ENCODE measurements around the gene TRAF1. TPM values are rescaled to one million over a fixed set of nuclear protein-coding genes. Genes with fewer than 3 reads are reported as not detected.

TRAF1 gene
- total RNA-seq, 4 donors from 2014 or later, result 1.2 to 14.3 (median 7.1) TPM

DNA sequence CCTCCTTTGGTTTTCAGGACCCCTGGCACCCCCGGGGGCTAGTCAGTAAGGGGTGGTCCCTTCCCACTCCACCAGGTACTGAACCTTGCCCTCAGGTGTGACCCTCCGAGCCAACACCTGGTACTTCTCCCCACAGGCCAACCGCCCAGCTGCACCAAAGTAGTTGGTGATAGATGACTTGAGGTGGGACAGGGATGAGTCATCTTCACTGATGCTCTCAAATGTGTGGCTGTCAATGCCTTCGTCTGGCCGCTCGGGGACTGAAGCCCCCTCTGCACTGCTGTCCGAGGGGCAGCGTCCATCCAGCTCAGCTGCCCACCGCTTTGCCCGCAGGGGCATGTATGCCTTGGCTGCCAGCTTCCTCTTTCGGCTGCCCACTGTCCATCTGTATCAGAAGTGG lies 68.7 kb downstream of the TRAF1 start:
- no peak overlapping the region for H3K4me3 ChIP-seq
- H3K36me3 ChIP-seq, result peaks cover 0 to 85% of the 10 kb centered on the region in 2 donors
- TF ChIP-seq EP300 (IDR thresholded peaks at IDR 0.05), result no peak
- no peak for TF ChIP-seq POLR2AphosphoS5 (IDR thresholded peaks at IDR 0.05)
- TF ChIP-seq, protein P1, sequence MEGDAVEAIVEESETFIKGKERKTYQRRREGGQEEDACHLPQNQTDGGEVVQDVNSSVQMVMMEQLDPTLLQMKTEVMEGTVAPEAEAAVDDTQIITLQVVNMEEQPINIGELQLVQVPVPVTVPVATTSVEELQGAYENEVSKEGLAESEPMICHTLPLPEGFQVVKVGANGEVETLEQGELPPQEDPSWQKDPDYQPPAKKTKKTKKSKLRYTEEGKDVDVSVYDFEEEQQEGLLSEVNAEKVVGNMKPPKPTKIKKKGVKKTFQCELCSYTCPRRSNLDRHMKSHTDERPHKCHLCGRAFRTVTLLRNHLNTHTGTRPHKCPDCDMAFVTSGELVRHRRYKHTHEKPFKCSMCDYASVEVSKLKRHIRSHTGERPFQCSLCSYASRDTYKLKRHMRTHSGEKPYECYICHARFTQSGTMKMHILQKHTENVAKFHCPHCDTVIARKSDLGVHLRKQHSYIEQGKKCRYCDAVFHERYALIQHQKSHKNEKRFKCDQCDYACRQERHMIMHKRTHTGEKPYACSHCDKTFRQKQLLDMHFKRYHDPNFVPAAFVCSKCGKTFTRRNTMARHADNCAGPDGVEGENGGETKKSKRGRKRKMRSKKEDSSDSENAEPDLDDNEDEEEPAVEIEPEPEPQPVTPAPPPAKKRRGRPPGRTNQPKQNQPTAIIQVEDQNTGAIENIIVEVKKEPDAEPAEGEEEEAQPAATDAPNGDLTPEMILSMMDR (IDR thresholded peaks at IDR 0.05), result no peak
- no peak for TF ChIP-seq POLR2A (IDR thresholded peaks at IDR 0.05)
- H3K4me1 ChIP-seq, result no peaks in the 10 kb centered on the region
- no peak for ATAC-seq
- no peak overlapping the region for H3K27ac ChIP-seq
- no peaks in the 10 kb centered on the region for H3K27me3 ChIP-seq
- H3K9me3 ChIP-seq, result no peaks in the 10 kb centered on the region
- 80 to 90% methylated on average over 1 to 2 of the region's 11 CpGs for whole genome bisulfite sequencing, 2 donors (ENCODE audit: low coverage in 1 of 2)

DNA sequence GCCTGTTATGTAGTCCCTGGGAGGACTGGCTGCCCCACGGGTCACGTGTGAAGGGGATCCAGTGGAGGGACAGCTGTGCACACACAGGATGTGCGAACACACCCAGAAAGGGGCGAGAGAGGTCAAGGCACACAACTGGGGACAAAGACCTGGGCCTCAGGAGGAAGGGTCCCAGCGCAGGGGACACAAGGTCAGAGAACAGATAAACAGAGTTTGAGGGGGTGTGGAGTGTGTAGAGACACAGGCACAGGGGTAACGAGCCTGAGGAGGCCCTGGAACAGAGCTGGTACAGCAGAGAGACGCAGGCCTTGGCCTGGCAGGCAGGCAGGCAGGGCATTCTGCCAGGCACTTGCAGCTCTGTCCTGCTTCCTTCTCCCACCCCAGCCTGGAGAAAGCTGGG lies 69.1 kb downstream of the TRAF1 start:
- 56% methylated on average over 3 of the region's 7 CpGs; no CpG with 5 or more reads in 1 of the 2 donors for WGBS, 2 donors (ENCODE audit: low coverage in 1 of 2)
- Histone ChIP-seq H3K4me1 (no peaks in the 10 kb centered on the region), H3K27me3 (no peaks in the 10 kb centered on the region), H3K27ac (no peak overlapping the region), H3K4me3 (no peak overlapping the region), H3K9me3 (no peaks in the 10 kb centered on the region), H3K36me3 (peaks cover 0 to 85% of the 10 kb centered on the region in 2 donors)
- ATAC-seq, result no peak
- no peak for TF ChIP-seq EP300 (IDR thresholded peaks at IDR 0.05)

DNA sequence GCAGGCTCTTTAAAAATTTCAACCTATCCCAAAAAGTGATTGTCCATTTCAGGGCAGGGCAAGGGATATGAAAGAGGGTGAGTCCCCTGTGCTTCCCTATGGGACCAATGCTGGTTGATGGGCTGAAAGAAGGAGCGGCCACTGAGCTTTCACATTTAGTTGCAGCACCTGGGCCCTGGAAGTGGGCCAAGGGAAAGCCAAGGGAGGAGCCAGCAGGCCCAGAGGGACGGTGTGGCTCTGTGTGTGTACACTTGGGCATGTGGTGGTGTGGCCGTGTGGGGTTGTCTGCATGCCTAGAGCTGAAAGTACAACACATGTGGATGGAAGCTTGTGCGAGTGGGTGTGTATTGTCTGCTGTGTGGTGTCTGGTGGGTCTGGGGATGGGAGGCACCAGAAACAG lies 69.9 kb downstream of the TRAF1 start:
- TF ChIP-seq POLR2AphosphoS5 (IDR thresholded peaks at IDR 0.05) (no peak), POLR2A (IDR thresholded peaks at IDR 0.05) (no peak), EP300 (IDR thresholded peaks at IDR 0.05) (no peak)
- TF ChIP-seq, protein P1 (IDR thresholded peaks at IDR 0.05), result no peak
- peaks cover 0 to 85% of the 10 kb centered on the region in 2 donors for H3K36me3 ChIP-seq
- peak overlapping the region in 1 of 4 donors; percentile 19 for H3K27ac ChIP-seq
- no peaks in the 10 kb centered on the region for H3K4me1 ChIP-seq
- H3K4me3 ChIP-seq, result no peak overlapping the region
- WGBS, 2 donors (ENCODE audit: low coverage in 1 of 2), result 80 to 90% methylated on average over 2 to 3 of the region's 4 CpGs
- no peak for ATAC-seq
- no peaks in the 10 kb centered on the region for H3K27me3 ChIP-seq
- H3K9me3 ChIP-seq, result no peaks in the 10 kb centered on the region

DNA sequence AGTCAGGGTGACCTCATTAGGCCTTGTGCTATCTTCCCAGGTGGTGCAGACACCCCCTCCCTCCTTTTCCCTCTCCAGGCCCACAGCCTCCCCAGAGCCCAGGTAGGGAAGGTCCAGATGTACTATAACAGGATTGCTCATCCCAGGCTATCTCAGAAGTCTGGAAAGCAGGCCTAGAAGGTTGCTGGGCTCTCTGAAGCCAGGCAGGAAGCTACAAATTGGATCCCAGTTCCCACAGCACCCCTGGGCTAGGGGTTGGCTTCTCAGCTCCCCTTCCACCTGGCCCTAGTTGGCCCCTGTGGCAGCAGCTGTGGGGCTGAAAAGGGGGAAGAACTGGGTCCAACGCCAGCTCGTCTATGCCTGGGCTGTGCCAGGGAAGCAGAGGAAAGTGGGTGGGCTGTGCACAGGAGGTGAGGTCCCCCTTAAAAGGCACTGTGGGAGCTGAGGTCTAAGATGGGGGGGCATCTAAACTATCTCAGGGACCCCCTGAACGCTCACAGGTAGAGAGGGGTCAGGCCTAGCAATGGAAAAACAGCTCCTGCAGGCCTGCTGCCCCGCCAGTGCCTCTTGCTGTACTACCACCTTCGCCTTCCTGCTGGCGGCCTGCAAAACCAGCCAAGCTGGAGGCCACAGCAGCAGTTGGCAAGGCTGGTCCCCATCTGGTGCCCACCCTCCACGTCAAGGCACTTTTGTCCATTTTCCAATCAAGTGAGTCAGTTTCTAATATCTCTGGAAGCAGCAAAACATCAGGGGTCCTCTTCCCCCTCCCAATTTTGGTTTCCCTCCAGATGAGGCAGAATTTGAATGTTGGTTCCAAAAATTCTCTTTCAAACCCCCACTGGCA lies 70.5 kb downstream of the TRAF1 start:
- H3K27me3 ChIP-seq, result no peaks in the 10 kb centered on the region
- H3K9me3 ChIP-seq, result no peaks in the 10 kb centered on the region
- TF ChIP-seq EP300 (IDR thresholded peaks at IDR 0.05) (no peak), POLR2AphosphoS5 (IDR thresholded peaks at IDR 0.05) (no peak), POLR2A (IDR thresholded peaks at IDR 0.05) (no peak)
- TF ChIP-seq, protein P1 (IDR thresholded peaks at IDR 0.05), result no peak
- WGBS, 2 donors (ENCODE audit: low coverage in 1 of 2), result 70 to 83% methylated on average over 1 to 2 of the region's 7 CpGs
- H3K4me3 ChIP-seq, result no peak overlapping the region
- ATAC-seq, result no peak
- H3K27ac ChIP-seq, result peak overlapping the region in 2 of 4 donors; percentile 0 to 19
- H3K4me1 ChIP-seq, result no peaks in the 10 kb centered on the region
- peaks cover 0 to 84% of the 10 kb centered on the region in 2 donors for H3K36me3 ChIP-seq

DNA sequence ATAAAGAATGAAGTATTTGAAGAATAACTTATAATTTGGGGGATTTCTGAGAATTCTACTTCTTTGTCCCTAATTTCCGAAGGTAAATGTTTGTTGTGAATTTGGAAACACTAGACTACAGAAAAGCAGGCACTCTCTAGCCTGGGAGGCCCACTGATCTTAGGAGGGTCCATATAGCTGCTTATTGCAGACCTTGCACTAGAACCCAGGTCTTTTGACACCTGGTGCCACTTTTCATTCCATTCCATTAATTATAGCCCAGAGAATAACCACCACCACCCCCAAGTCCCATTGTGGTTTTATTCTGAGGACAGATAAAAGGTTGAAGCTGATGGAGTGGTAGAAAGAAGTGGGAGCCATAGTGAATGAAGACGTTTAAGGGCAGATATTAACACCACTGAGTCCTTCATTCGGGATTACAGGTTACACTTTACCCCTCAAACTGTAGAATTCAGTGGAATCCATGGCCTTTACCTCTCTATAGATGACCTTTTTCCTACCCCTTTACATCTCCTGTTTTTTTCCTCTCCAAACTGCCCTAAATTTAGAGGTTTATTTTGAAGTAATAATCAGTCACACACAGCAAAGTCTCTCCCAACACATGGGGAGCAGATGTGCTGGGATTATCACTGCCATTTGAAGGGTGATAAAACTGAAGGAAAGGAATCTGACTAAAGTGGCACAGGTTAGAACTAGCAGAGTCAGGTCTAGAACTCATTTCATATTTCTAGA lies 71.8 kb downstream of the TRAF1 start:
- Histone ChIP-seq H3K36me3 (peaks cover 0 to 72% of the 10 kb centered on the region in 2 donors), H3K27me3 (no peaks in the 10 kb centered on the region), H3K27ac (no peak overlapping the region), H3K9me3 (no peaks in the 10 kb centered on the region), H3K4me1 (no peaks in the 10 kb centered on the region), H3K4me3 (no peak overlapping the region)
- TF ChIP-seq, protein P1 (IDR thresholded peaks at IDR 0.05), result no peak
- TF ChIP-seq POLR2AphosphoS5 (IDR thresholded peaks at IDR 0.05) (no peak), POLR2A (IDR thresholded peaks at IDR 0.05) (no peak), EP300 (IDR thresholded peaks at IDR 0.05) (no peak)
- no peak for ATAC-seq
- whole genome bisulfite sequencing, 2 donors (ENCODE audit: low coverage in 1 of 2), result 69 to 79% methylated on average over 3 of the region's 3 CpGs
